Keratinocyte (primary cell): ENCODE data around the gene TCERG1. TPM values are rescaled to one million over a fixed set of nuclear protein-coding genes. Genes with fewer than 3 reads are reported as not detected.

ENCODE experiments used
- DNase-seq: peaks from one replicate; pipeline ENCODE4 v3.0.0-alpha.2; 2011; ENCODE audit warnings: low read depth, missing footprints, low spot score
- FAIRE-seq: peaks from 2 replicates; lab custom pipeline; 2011; peaks lifted over from hg19 to GRCh38; lab: Jason Lieb, UNC
- H2AFZ ChIP-seq: 2 replicates; pipeline ENCODE4 v1.6.0; 2012; ENCODE audit warnings: low read length, control low read depth, inconsistent platforms; ENCODE audit not compliant: control insufficient read depth
- H3K27ac ChIP-seq: 2 replicates; pipeline ENCODE4 v1.5.1; 2011; ENCODE audit warnings: low read length; ENCODE audit not compliant: control insufficient read depth, insufficient read depth
- H3K27me3 ChIP-seq: 3 replicates; pipeline ENCODE4 v1.6.0; 2011; ENCODE audit warnings: low read length; ENCODE audit not compliant: control insufficient read depth, insufficient read depth; ENCODE audit errors: extremely low read depth
- H3K36me3 ChIP-seq, 2 experiments: 2 replicates in 1 of 2; 3 replicates in 1 of 2; pipeline ENCODE4 v1.5.1; 2011; ENCODE audit warnings: low read length in 2 of 2, mild to moderate bottlenecking in 1 of 2; ENCODE audit not compliant: control insufficient read depth in 2 of 2, insufficient read depth in 2 of 2; ENCODE audit errors: extremely low read depth in 1 of 2
- H3K4me1 ChIP-seq: 3 replicates; pipeline ENCODE4 v1.5.1; 2011; ENCODE audit warnings: low read length; ENCODE audit not compliant: control insufficient read depth, insufficient read depth; ENCODE audit errors: extremely low read depth
- H3K4me2 ChIP-seq: 3 replicates; pipeline ENCODE4 v1.6.0; 2011; ENCODE audit warnings: low read depth, low read length; ENCODE audit not compliant: control insufficient read depth, insufficient read depth; ENCODE audit errors: extremely low read depth
- H3K4me3 ChIP-seq, 3 experiments: fragments of 200-600 bp in 1 of 3; sonication (generic) in 1 of 3; 2 replicates in 2 of 3; 3 replicates in 1 of 3; pipeline ENCODE4 v1.5.1; 2011 to 2016; ENCODE audit warnings: low read length in 3 of 3, mild to moderate bottlenecking in 3 of 3, control low read depth in 2 of 3, inconsistent platforms in 1 of 3, low read depth in 1 of 3, mixed read lengths in 1 of 3, mixed run types in 1 of 3, moderate library complexity in 1 of 3; ENCODE audit not compliant: control insufficient read depth in 2 of 3, insufficient read depth in 2 of 3; ENCODE audit errors: extremely low read depth in 1 of 3
- H3K79me2 ChIP-seq: 2 replicates; pipeline ENCODE4 v1.6.0; 2012; ENCODE audit warnings: low read length; ENCODE audit not compliant: control insufficient read depth, insufficient read depth
- H3K9ac ChIP-seq: 3 replicates; pipeline ENCODE4 v1.6.0; 2011; ENCODE audit warnings: low read length; ENCODE audit not compliant: control insufficient read depth, insufficient read depth; ENCODE audit errors: extremely low read depth
- H3K9me1 ChIP-seq: 3 replicates; pipeline ENCODE4 v1.6.0; 2011; ENCODE audit warnings: low read length; ENCODE audit not compliant: control insufficient read depth, insufficient read depth; ENCODE audit errors: extremely low read depth
- H3K9me3 ChIP-seq: 2 replicates; pipeline ENCODE4 v1.5.1; 2012; ENCODE audit warnings: low read depth, low read length; ENCODE audit not compliant: control insufficient read depth
- H4K20me1 ChIP-seq: 3 replicates; pipeline ENCODE4 v1.6.0; 2011; ENCODE audit warnings: low read length; ENCODE audit not compliant: control insufficient read depth, insufficient read depth; ENCODE audit errors: extremely low read depth
- CTCF ChIP-seq, 3 experiments: IDR thresholded peaks in 1 of 3; conservative IDR thresholded peaks in 1 of 3; optimal IDR thresholded peaks in 1 of 3; 2 replicates in 2 of 3; 3 replicates in 1 of 3; pipeline versions ENCODE3 to v1.5.1; 2011; ENCODE audit warnings: low read length in 3 of 3, mild to moderate bottlenecking in 3 of 3, moderate library complexity in 2 of 3, control low read depth in 1 of 3, inconsistent platforms in 1 of 3; ENCODE audit not compliant: insufficient read depth in 2 of 3; ENCODE audit errors: extremely low read depth in 1 of 3
- EZH2 ChIP-seq: IDR thresholded peaks from one replicate; pipeline ENCODE4 v1.6.1; 2012; ENCODE audit warnings: inconsistent platforms, mild to moderate bottlenecking, low read length, moderate library complexity
- dilution Hi-C: fragments of 300-500 bp; cut with MboI; formaldehyde crosslinking; loops from one replicate; pipeline ENCODE4 v1.7.0; 2020; ENCODE audit warnings: low sequenced_read_pairs; ENCODE audit not compliant: extremely low pct_ligation_motif_present
- polyA plus RNA-seq, 5 experiments: library from polyadenylated mRNA; depleted of rRNA in 3 of 5; stranded (reverse) in 3 of 5; stranded (forward) in 1 of 5; unstranded in 1 of 5; fragments of >200 nt; gene quantifications; 1 replicate in 1 of 5; 2 replicates in 3 of 5; 3 replicates in 1 of 5; pipeline versions ENCODE4 v1.2.1 to v1.2.3, GENCODE V29; 2011 to 2012; ENCODE audit warnings: missing spikeins in 2 of 5, low read depth in 1 of 5, low replicate concordance in 1 of 5

TCERG1 gene
- polyA plus RNA-seq, 1 donor (not counting 4 experiments of a cell fraction or from before 2014, with no cell fraction given): 71.6 TPM

GRCh38 chr5:146475906-146476305 is 28.8 kb downstream of the TCERG1 start:
- no peak overlapping the region for H3K27ac ChIP-seq
- H3K9me1 ChIP-seq: no peaks in the 10 kb centered on the region
- H3K27me3 ChIP-seq: no peaks in the 10 kb centered on the region
- no peaks in the 10 kb centered on the region for H4K20me1 ChIP-seq
- H3K9me3 ChIP-seq: no peaks in the 10 kb centered on the region
- TF ChIP-seq CTCF (optimal IDR thresholded peaks at IDR 0.05 in 1 of 3, IDR thresholded peaks at IDR 0.05 in 1 of 3, conservative IDR thresholded peaks at IDR 0.05 in 1 of 3; ENCODE audit: extremely low read depth in 1 of 3, insufficient read depth in 2 of 3, low read length in 3 of 3): no peak
- no peak for TF ChIP-seq EZH2
- no peak overlapping the region for H3K9ac ChIP-seq
- no peak overlapping the region for H3K4me3 ChIP-seq
- DNase-seq: no peak
- no peak overlapping the region for H2AFZ ChIP-seq
- no peak overlapping the region for H3K4me2 ChIP-seq
- H3K36me3 ChIP-seq: peaks cover 18% of the 10 kb centered on the region in 2 experiments
- peaks cover 7% of the 10 kb centered on the region for H3K79me2 ChIP-seq
- no peaks in the 10 kb centered on the region for H3K4me1 ChIP-seq
- dilution Hi-C loops: no loop called here
- no peak for FAIRE-seq

- no peak overlapping the region for H3K27ac ChIP-seq
- no peaks in the 10 kb centered on the region for H3K4me1 ChIP-seq
- no peak overlapping the region for H3K4me2 ChIP-seq
- no peak overlapping the region for H3K9ac ChIP-seq
- H3K27me3 ChIP-seq: no peaks in the 10 kb centered on the region
- H3K9me1 ChIP-seq: no peaks in the 10 kb centered on the region
- H3K9me3 ChIP-seq: no peaks in the 10 kb centered on the region
- H2AFZ ChIP-seq: no peak overlapping the region
- peaks cover 10 to 29% of the 10 kb centered on the region in 2 experiments for H3K36me3 ChIP-seq
- no peaks in the 10 kb centered on the region for H3K79me2 ChIP-seq
- dilution Hi-C loops: no loop called here
- DNase-seq: no peak
- H4K20me1 ChIP-seq: no peaks in the 10 kb centered on the region
- no peak overlapping the region for H3K4me3 ChIP-seq
- no peak for FAIRE-seq
- TF ChIP-seq EZH2 (no peak), CTCF (optimal IDR thresholded peaks at IDR 0.05 in 1 of 3, IDR thresholded peaks at IDR 0.05 in 1 of 3, conservative IDR thresholded peaks at IDR 0.05 in 1 of 3; ENCODE audit: extremely low read depth in 1 of 3, insufficient read depth in 2 of 3, low read length in 3 of 3) (no peak)
Measured at GRCh38 chr5:146482775-146483174, 35.6 kb downstream of the TCERG1 start.
